Measurements from ENCODE around the gene CALR. TPM values are rescaled to one million over a fixed set of nuclear protein-coding genes. Genes with fewer than 3 reads are reported as not detected.
A peak's percentile ranks its signal among the peaks of the same experiment; 100 is the strongest.
"Not testable (repeated sequence)": the region's sequence is repeated elsewhere in the genome, so short reads cannot be mapped to it uniquely, and the experiment has no call there.

CALR gene
- total RNA-seq, 4 donors from 2014 or later = 218 to 410 (median 280) TPM

DNA sequence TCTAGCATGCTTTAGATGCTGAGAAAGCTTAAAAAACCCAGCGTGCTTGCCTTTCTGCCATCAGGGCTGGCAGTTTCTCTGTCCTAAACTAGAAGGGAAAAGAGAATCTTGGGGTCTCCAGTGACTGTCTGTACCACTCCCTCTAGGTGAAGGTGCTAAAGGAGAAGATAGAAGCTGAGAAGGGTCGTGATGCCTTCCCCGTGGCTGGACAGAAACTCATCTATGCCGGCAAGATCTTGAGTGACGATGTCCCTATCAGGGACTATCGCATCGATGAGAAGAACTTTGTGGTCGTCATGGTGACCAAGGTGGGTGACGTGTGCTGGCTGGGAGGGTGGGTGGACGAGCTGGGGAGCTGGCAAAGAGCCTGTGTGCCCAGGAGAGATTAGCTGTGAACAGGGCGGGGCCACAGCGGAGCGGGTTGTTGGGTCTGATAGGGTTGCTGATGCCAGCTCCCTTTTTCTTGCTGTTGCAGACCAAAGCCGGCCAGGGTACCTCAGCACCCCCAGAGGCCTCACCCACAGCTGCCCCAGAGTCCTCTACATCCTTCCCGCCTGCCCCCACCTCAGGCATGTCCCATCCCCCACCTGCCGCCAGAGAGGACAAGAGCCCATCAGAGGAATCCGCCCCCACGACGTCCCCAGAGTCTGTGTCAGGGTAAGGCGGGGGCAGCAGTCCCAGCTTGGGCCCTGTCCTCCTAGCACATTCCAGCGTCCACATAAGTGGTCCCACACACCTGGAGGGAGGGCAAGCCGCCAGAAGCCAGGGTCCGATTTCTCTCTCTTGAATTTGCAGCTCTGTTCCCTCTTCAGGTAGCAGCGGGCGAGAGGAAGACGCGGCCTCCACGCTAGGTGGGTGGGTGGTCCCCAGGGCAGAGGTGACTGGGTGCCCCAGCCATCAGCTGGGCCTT is 9.5 kb downstream of the CALR start:
- TF ChIP-seq POLR2A (IDR thresholded peaks at IDR 0.05) (no peak), EP300 (IDR thresholded peaks at IDR 0.05) (no peak), POLR2AphosphoS5 (IDR thresholded peaks at IDR 0.05) (no peak)
- TF ChIP-seq, protein P1, sequence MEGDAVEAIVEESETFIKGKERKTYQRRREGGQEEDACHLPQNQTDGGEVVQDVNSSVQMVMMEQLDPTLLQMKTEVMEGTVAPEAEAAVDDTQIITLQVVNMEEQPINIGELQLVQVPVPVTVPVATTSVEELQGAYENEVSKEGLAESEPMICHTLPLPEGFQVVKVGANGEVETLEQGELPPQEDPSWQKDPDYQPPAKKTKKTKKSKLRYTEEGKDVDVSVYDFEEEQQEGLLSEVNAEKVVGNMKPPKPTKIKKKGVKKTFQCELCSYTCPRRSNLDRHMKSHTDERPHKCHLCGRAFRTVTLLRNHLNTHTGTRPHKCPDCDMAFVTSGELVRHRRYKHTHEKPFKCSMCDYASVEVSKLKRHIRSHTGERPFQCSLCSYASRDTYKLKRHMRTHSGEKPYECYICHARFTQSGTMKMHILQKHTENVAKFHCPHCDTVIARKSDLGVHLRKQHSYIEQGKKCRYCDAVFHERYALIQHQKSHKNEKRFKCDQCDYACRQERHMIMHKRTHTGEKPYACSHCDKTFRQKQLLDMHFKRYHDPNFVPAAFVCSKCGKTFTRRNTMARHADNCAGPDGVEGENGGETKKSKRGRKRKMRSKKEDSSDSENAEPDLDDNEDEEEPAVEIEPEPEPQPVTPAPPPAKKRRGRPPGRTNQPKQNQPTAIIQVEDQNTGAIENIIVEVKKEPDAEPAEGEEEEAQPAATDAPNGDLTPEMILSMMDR (IDR thresholded peaks at IDR 0.05) = no peak
- Histone ChIP-seq H3K4me3 (no peak overlapping the region), H3K27me3 (no peaks in the 10 kb centered on the region), H3K27ac (no peak overlapping the region), H3K4me1 (peaks cover 0 to 66% (median 13%) of the 10 kb centered on the region in 3 donors), H3K9me3 (no peaks in the 10 kb centered on the region), H3K36me3 (peaks cover 0 to 75% of the 10 kb centered on the region in 2 donors)
- WGBS, 2 donors (ENCODE audit: low coverage in 1 of 2) = 68 to 78% methylated on average over 12 to 13 of the region's 28 CpGs
- no peak for ATAC-seq

GRCh38 chr19:12948612-12949362 is 10.4 kb downstream of the CALR start:
- no peak for ATAC-seq
- Histone ChIP-seq H3K9me3 (no peaks in the 10 kb centered on the region), H3K4me1 (peaks cover 0 to 66% (median 16%) of the 10 kb centered on the region in 3 donors), H3K27ac (no peak overlapping the region), H3K36me3 (peaks cover 0 to 75% of the 10 kb centered on the region in 2 donors), H3K4me3 (no peak overlapping the region), H3K27me3 (no peaks in the 10 kb centered on the region)
- no CpG with 5 or more reads among the region's 30 CpGs for WGBS, 2 donors (ENCODE audit: low coverage in 1 of 2)
- TF ChIP-seq, protein P1 (IDR thresholded peaks at IDR 0.05) = no peak
- TF ChIP-seq EP300 (IDR thresholded peaks at IDR 0.05) (no peak), POLR2A (IDR thresholded peaks at IDR 0.05) (no peak), POLR2AphosphoS5 (IDR thresholded peaks at IDR 0.05) (no peak)

GRCh38 chr19:12949363-12950283 is 11.2 kb downstream of the CALR start:
- H3K9me3 ChIP-seq = no peaks in the 10 kb centered on the region
- no peak overlapping the region for H3K4me3 ChIP-seq
- no peak overlapping the region for H3K27ac ChIP-seq
- 69 to 78% methylated on average over 4 to 9 of the region's 16 CpGs for WGBS, 2 donors (ENCODE audit: low coverage in 1 of 2)
- H3K27me3 ChIP-seq = no peaks in the 10 kb centered on the region
- no peak for ATAC-seq
- peaks cover 0 to 75% of the 10 kb centered on the region in 2 donors for H3K36me3 ChIP-seq
- TF ChIP-seq EP300 (IDR thresholded peaks at IDR 0.05) (no peak), POLR2AphosphoS5 (IDR thresholded peaks at IDR 0.05) (no peak), POLR2A (IDR thresholded peaks at IDR 0.05) (no peak)
- TF ChIP-seq, protein P1 (IDR thresholded peaks at IDR 0.05) = no peak
- peaks cover 0 to 66% (median 24%) of the 10 kb centered on the region in 3 donors for H3K4me1 ChIP-seq

DNA sequence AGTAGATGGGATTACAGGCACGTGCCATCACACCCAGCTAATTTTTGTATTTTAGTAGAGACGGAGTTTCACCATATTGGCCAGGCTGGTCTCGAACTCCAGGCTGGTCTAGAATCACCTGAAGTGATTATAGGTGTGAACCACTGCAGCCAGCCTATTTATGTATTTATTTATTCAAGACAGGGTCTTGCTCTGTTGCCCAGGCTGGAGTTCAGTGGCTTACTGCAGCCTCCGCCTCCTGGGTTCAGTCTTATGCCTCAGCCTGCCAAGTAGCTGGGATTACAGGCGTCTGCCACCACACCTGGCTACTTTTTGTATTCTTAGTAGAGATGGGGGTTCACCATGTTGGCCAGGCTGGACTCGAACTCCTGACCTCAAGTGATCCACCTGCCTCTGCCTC is 13.6 kb downstream of the CALR start:
- H3K27me3 ChIP-seq, ATAC-seq, H3K4me3 ChIP-seq, H3K9me3 ChIP-seq: not testable (repeated sequence)
- H3K27ac ChIP-seq = peak overlapping the region in 2 of 4 donors; percentile 68 to 71
- peaks cover 0 to 71% (median 27%) of the 10 kb centered on the region in 3 donors for H3K4me1 ChIP-seq
- peaks cover 0 to 79% of the 10 kb centered on the region in 2 donors for H3K36me3 ChIP-seq
- WGBS, 2 donors (ENCODE audit: low coverage in 1 of 2) = 43 to 100% methylated on average over 1 of the region's 6 CpGs
